Left ventricle myocardium inferior (tissue), 1 donor: Measurements from ENCODE around the gene UNC5A. TPM values are rescaled to one million over a fixed set of nuclear protein-coding genes. Genes with fewer than 3 reads are reported as not detected.

ENCODE experiments used
- DNase-seq: peaks from one replicate; pipeline ENCODE4 v3.0.0-alpha.2; 2020
- H3K27ac ChIP-seq: fragments of 200-600 bp; replicated peaks from 2 replicates; pipeline ENCODE4 v1.8.0; 2021
- H3K27me3 ChIP-seq: fragments of 200-600 bp; 2 replicates; pipeline ENCODE4 v1.8.0; 2021; ENCODE audit warnings: low read depth
- H3K36me3 ChIP-seq: fragments of 200-600 bp; 2 replicates; pipeline ENCODE4 v1.8.0; 2021
- H3K4me1 ChIP-seq: fragments of 200-600 bp; 2 replicates; pipeline ENCODE4 v1.8.0; 2021
- H3K4me3 ChIP-seq: fragments of 200-600 bp; 2 replicates; pipeline ENCODE4 v1.8.0; 2021; ENCODE audit warnings: mild to moderate bottlenecking, moderate library complexity
- H3K9me3 ChIP-seq: fragments of 200-600 bp; replicated peaks from 2 replicates; pipeline ENCODE4 v1.8.0; 2021
- intact Hi-C: fragments of 100-400 bp; cut with micrococcal nuclease; formaldehyde crosslinking; loops from one replicate; pipeline ENCODE4 v1.11.0; 2022
- total RNA-seq: library from RNA; stranded (reverse); fragmentation: NEBNext Ultra II Directional; extraction: Animal tissue kit (Norgen Biotek cat#: 25700); gene quantifications from one replicate; pipeline ENCODE4 v1.2.1, GENCODE V29; 2021
- TF ChIP-seq, protein P1 (sequence below): fragments of 200-600 bp; IDR thresholded peaks from 2 replicates; pipeline ENCODE4 v1.8.0; 2021; ENCODE audit warnings: antibody characterized with exemption, mild to moderate bottlenecking, borderline replicate concordance
- donor health status: DM: no; HTN: yes; CAD: no; lungs with severe emphysema.

The UNC5A gene
- total RNA-seq, 1 donor from 2014 or later, result not detected

DNA sequence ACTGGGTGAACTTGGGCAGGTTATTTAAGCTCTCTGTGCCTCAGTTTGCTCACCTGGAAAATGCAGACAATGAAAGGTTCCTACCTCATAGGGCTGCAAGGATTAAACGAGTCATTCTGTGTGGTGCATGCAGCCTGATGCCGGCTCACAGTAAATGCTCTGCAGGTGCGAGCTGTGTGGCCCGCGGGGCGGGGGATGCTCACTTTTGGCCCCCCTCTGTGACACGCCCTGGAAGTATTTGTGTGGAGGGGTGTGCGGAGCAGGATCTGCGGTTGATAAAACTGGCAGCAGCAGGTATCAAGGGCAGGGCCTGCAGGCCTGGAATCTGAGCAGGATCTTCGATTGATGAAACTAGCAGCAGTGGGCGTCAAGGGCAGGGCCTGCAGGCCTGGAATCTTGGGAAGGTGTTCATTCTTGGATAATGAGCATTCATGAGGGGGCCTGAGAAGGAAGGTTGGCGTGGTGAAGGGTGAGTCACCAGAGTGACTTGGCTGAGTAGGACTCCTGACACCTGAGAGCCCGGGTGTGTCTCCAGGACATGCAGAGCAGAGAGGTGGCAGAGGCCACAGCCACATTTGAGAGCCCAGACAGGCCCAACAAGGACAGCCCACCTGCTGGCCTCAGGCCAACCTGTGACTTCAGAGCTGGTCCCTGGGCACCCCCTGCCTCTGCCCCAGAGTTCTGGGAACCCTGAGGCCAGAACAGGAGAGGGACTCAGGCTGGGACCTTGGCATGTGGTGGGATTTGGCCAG is 11.9 kb downstream of the UNC5A start:
- intact Hi-C loops, result no loop called here
- Histone ChIP-seq H3K4me1 (peaks cover 11% of the 10 kb centered on the region), H3K27ac (no peak overlapping the region), H3K36me3 (no peaks in the 10 kb centered on the region), H3K27me3 (peaks cover 72% of the 10 kb centered on the region), H3K4me3 (no peak overlapping the region), H3K9me3 (no peaks in the 10 kb centered on the region)
- DNase-seq, result no peak
- TF ChIP-seq, protein P1, sequence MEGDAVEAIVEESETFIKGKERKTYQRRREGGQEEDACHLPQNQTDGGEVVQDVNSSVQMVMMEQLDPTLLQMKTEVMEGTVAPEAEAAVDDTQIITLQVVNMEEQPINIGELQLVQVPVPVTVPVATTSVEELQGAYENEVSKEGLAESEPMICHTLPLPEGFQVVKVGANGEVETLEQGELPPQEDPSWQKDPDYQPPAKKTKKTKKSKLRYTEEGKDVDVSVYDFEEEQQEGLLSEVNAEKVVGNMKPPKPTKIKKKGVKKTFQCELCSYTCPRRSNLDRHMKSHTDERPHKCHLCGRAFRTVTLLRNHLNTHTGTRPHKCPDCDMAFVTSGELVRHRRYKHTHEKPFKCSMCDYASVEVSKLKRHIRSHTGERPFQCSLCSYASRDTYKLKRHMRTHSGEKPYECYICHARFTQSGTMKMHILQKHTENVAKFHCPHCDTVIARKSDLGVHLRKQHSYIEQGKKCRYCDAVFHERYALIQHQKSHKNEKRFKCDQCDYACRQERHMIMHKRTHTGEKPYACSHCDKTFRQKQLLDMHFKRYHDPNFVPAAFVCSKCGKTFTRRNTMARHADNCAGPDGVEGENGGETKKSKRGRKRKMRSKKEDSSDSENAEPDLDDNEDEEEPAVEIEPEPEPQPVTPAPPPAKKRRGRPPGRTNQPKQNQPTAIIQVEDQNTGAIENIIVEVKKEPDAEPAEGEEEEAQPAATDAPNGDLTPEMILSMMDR, result no peak

DNA sequence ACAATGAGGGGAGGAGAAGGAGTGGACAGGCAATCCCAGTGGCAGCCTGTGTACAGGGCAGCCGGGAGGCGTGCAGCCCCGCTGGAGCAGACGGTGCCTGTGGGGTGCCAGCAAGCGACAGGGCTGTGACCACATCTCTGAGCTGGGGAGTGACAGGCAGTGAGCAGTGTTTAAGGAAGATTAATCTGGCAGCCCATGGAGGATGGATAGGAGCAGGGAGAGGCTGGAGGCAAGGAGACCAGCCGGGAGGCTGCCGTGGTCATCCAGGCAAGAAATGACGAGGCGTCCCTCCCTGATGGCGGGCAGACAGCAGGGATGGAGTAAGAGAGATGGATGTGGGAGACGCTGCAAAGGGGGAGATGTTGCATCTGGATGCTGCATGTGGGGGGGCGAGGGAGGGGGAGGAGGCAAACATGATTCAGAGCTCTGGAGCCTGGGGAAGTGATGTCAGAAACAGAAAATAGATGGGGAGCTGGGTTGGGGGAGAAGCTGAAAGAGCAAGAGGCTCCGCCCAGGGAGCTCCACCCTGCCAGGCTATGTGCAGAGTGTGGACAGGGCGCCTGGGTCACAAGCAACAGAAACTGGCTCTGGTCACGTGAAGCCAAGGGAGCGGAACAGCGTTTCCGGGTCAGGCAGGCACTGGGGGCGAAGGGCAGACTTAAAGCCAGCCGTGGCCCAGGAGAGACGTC is 12.6 kb downstream of the UNC5A start:
- TF ChIP-seq, protein P1, result no peak
- Histone ChIP-seq H3K4me1 (peaks cover 4% of the 10 kb centered on the region), H3K9me3 (no peaks in the 10 kb centered on the region), H3K36me3 (no peaks in the 10 kb centered on the region), H3K27ac (no peak overlapping the region), H3K27me3 (peaks cover 65% of the 10 kb centered on the region), H3K4me3 (no peak overlapping the region)
- intact Hi-C loops, result no loop called here
- no peak for DNase-seq

DNA sequence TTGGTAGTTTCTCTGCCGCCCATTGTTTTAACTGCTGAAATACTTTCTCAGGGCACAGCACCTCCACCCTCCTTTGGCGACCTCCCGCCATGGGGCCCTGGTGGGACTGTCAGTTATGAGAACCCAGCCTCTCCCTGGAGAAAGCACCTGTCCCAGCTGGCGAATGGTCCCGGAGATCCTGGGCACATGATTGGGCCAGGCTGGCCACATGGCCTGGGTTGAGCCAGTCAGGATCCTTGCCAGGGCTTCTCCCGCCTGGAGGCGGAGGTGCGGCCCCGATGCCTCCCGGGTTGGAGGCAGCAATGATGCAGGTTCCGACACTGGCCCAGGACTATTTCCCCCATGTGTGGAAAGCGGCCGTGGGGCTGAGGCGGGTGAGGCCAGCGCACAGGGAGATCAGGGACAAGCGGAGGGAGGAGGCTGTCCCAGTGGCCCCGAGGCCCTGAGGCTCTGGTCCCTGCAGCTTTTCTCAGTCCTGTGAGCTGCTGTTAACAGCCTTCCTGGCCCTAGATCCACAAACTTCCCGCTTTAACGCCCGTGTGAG is 13.6 kb downstream of the UNC5A start:
- H3K9me3 ChIP-seq, result no peaks in the 10 kb centered on the region
- TF ChIP-seq, protein P1, result no peak
- no peak overlapping the region for H3K4me3 ChIP-seq
- no peaks in the 10 kb centered on the region for H3K36me3 ChIP-seq
- H3K27me3 ChIP-seq, result peaks cover 55% of the 10 kb centered on the region
- intact Hi-C loops, result no loop called here
- no peak for DNase-seq
- no peak overlapping the region for H3K27ac ChIP-seq
- H3K4me1 ChIP-seq, result no peaks in the 10 kb centered on the region

DNA sequence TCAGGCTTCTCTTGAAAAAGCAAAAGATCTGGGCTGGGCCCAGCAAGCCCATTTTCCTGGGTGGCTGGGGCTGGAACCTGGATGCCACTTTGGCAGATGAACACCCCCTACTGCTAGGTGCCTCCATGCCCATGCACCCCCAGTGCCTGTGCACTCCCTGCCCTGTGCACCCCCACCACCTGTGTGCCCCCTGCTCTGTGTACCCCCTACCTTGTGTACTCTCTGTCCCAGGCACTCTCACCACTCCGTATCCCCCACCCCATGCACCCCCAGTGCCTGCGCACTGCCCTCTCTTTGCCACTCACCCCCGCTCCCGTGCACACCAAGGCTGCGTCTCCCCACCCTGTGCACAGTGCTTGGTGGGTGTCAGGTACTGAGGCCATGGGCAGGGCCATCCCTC is 14.2 kb downstream of the UNC5A start:
- intact Hi-C loops, result no loop called here

DNA sequence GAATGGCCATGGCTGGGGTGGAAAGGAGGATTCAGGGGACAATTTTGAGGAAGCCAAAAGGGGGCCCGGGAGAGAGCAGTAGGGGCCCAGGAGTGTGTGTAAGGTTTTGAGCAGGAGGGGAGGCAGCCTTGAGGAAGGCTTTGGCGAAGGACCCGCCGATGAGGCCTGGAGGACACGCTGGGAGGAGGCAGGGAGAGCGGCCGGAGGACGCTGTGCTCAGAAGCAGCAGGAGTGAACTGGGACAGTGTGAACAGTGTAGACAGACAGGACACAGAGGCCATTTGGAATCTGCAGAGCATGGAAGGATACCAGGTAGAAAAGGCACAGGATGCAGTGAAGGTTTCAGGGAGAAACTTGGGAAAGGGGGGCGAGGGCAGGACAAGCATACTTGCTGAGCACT is 14.9 kb downstream of the UNC5A start:
- H3K36me3 ChIP-seq, result no peaks in the 10 kb centered on the region
- DNase-seq, result no peak
- no peak overlapping the region for H3K4me3 ChIP-seq
- no peak overlapping the region for H3K27ac ChIP-seq
- TF ChIP-seq, protein P1, result no peak
- H3K27me3 ChIP-seq, result peaks cover 42% of the 10 kb centered on the region
- H3K9me3 ChIP-seq, result no peaks in the 10 kb centered on the region
- intact Hi-C loops, result no loop called here
- no peaks in the 10 kb centered on the region for H3K4me1 ChIP-seq

More for the DNA sequence above, 14.2 kb downstream of the UNC5A start:
- H3K27me3 ChIP-seq, result peaks cover 48% of the 10 kb centered on the region
- no peaks in the 10 kb centered on the region for H3K9me3 ChIP-seq
- no peak overlapping the region for H3K4me3 ChIP-seq
- no peaks in the 10 kb centered on the region for H3K4me1 ChIP-seq
- no peaks in the 10 kb centered on the region for H3K36me3 ChIP-seq
- H3K27ac ChIP-seq, result no peak overlapping the region
- TF ChIP-seq, protein P1, result no peak
- DNase-seq, result no peak
